GM12892 (cell line): ENCODE results near the gene SEPTIN6.
"Not testable (repeated sequence)": the region's sequence is repeated elsewhere in the genome, so short reads cannot be mapped to it uniquely, and the experiment has no call there.

Experiments
- POLR2A ChIP-seq: IDR thresholded peaks from 2 replicates; pipeline ENCODE4 v1.6.1; 2011; ENCODE audit warnings: low read depth, low read length, control low read depth
- TAF1 ChIP-seq: IDR thresholded peaks from 2 replicates; pipeline ENCODE4 v1.6.1; 2011; ENCODE audit warnings: low read depth, mild to moderate bottlenecking, control low read depth, low read length, borderline replicate concordance

DNA sequence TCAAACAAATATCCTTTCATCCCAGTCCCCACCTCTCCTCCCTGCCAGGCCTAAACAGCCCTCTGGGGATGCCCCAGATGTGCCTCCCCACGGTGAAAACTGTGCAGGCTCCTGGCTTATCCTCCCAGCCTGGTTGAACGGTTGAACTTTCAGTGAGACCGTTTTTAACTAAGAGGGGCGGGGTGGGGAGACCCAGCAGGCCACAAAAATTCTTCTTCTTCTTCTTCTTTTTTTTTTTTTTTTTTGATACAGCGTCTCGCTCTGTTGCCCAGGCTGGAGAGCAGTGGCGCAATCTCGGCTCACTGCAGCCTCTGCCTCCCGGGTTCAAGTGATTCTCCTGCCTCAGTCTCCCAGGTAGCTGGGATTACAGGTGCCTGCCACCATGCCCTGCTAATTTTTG, 28.1 kb downstream of the SEPTIN6 start:
- TF ChIP-seq TAF1, POLR2A: not testable (repeated sequence)
